Breast epithelium (tissue), 4 donors: ENCODE data around the gene PPP2R3A. TPM values are rescaled to one million over a fixed set of nuclear protein-coding genes. Genes with fewer than 3 reads are reported as not detected.

Experiments
- DNase-seq, 2 donors: peaks; one replicate each; pipeline ENCODE4 v3.0.0-alpha.2; 2019; ENCODE audit warnings: low spot score in 2 of 2
- H3K27ac ChIP-seq, 2 donors: fragments of 200-600 bp; sonication (generic) in 1 of 2; one replicate each; pipeline ENCODE4 v1.5.1; 2016 to 2019; ENCODE audit warnings: mild to moderate bottlenecking in 1 of 2
- H3K27me3 ChIP-seq, 2 donors: fragments of 200-600 bp; sonication (generic) in 1 of 2; one replicate each; pipeline versions ENCODE4 v1.5.1 to v1.6.0; 2017 to 2019; ENCODE audit warnings: control low read depth in 1 of 2, mild to moderate bottlenecking in 1 of 2
- H3K36me3 ChIP-seq: fragments of 200-600 bp; one replicate; pipeline ENCODE4 v1.5.1; 2019
- H3K4me1 ChIP-seq, 2 donors: fragments of 200-600 bp; sonication (generic); one replicate each; pipeline ENCODE4 v1.5.1; 2016 to 2019; ENCODE audit warnings: control low read depth in 1 of 2
- H3K4me3 ChIP-seq, 3 donors: fragments of 200-600 bp; sonication (generic); 1 replicate in 2 of 3; 2 replicates in 1 of 3; pipeline ENCODE4 v1.5.1; 2016 to 2019; ENCODE audit warnings: mild to moderate bottlenecking in 3 of 3, moderate library complexity in 2 of 3
- H3K9me3 ChIP-seq, 2 donors: fragments of 200-600 bp; sonication (generic) in 1 of 2; one replicate each; pipeline ENCODE4 v1.5.1; 2016 to 2019; ENCODE audit warnings: control low read depth in 1 of 2
- CTCF ChIP-seq, 3 donors: fragments of 450-650 bp; IDR thresholded peaks; one replicate each; pipeline ENCODE4 v1.5.1; 2016 to 2017; ENCODE audit warnings: antibody characterized with exemption in 3 of 3, mild to moderate bottlenecking in 3 of 3, moderate library complexity in 3 of 3
- POLR2A ChIP-seq: fragments of 450-650 bp; IDR thresholded peaks from one replicate; pipeline ENCODE4 v1.6.1; 2016; ENCODE audit warnings: antibody characterized with exemption, mild to moderate bottlenecking, moderate library complexity
- POLR2AphosphoS5 ChIP-seq, 3 donors: sonication (generic); formaldehyde crosslinking; IDR thresholded peaks; one replicate each; pipeline ENCODE4 v1.6.1; 2017; ENCODE audit warnings: antibody characterized with exemption in 3 of 3
- intact Hi-C: fragments of 100-400 bp; cut with DNase I; formaldehyde crosslinking; loops from one replicate; pipeline ENCODE4 v1.15.1; 2023; ENCODE audit warnings: low total_unique reads
- total RNA-seq, 3 donors: library from RNA; depleted of rRNA; stranded (reverse); fragments of >200 nt; gene quantifications; one replicate each; pipeline ENCODE4 v1.1.0, GENCODE V29; 2016

PPP2R3A gene
- total RNA-seq, 3 donors from 2014 or later = 10.4 to 43.6 (median 20.6) TPM

DNA sequence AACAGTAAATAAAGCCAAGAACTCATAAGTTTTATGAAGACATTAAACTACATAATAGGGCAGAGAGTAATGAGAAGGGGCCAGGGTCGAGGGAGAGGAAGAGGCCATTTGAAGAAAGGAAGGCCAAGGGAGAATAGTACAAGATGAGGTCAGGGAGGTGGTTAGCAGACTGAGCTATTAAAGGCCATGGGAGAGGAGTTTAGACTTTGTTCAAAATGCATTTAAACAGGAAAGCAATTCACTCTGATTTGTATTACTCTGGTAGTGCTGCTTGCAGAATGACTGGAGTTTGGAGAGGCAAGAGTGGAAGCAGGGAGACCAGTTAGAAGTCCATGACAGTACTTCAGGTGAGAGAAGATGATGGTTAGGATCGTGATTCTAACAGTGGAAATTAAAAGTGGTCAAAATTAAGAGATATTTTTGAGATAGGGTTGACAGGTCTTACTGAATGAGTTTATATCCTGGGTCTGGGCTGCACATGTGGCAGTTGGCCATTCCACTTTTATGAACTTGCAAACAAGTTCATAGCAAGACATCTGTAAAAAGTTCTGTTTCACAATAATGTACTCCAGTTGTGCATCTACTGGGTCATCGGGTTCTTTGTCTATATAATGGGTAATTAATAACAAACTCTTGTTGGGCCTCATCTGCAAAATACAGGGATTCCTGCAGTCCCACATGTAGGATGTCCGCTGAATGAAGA, 16.3 kb downstream of the PPP2R3A start:
- no peak for DNase-seq
- intact Hi-C loops = no loop called here
- no peak overlapping the region for H3K4me3 ChIP-seq
- no peaks in the 10 kb centered on the region for H3K27me3 ChIP-seq
- H3K36me3 ChIP-seq = no peaks in the 10 kb centered on the region
- TF ChIP-seq POLR2AphosphoS5 (IDR thresholded peaks at IDR 0.05) (no peak), POLR2A (no peak), CTCF (IDR thresholded peaks at IDR 0.05) (no peak)
- H3K27ac ChIP-seq = no peak overlapping the region
- no peaks in the 10 kb centered on the region for H3K4me1 ChIP-seq
- H3K9me3 ChIP-seq = no peaks in the 10 kb centered on the region

DNA sequence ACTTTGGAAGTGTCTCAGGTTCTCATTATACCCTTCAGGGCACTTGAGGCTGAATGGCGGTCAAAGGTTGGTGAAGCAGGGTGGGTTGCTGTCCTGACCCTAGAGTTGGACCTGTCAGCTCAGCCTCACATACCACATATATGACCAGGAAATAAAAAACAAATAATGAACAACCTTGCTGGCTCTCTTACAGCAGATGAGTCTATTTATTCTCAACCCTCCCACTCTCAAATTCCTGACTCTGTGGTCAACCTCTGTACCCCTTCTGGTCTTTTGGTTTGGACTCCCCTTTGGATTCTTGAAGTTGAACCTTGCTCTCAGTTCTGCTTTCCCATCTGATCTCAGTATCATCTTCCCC, 16.9 kb downstream of the PPP2R3A start:
- Histone ChIP-seq H3K36me3 (no peaks in the 10 kb centered on the region), H3K4me3 (no peak overlapping the region), H3K27ac (no peak overlapping the region), H3K9me3 (no peaks in the 10 kb centered on the region), H3K4me1 (no peaks in the 10 kb centered on the region), H3K27me3 (no peaks in the 10 kb centered on the region)
- intact Hi-C loops = no loop called here
- TF ChIP-seq CTCF (IDR thresholded peaks at IDR 0.05) (no peak), POLR2A (no peak), POLR2AphosphoS5 (IDR thresholded peaks at IDR 0.05) (no peak)
- DNase-seq = no peak

DNA sequence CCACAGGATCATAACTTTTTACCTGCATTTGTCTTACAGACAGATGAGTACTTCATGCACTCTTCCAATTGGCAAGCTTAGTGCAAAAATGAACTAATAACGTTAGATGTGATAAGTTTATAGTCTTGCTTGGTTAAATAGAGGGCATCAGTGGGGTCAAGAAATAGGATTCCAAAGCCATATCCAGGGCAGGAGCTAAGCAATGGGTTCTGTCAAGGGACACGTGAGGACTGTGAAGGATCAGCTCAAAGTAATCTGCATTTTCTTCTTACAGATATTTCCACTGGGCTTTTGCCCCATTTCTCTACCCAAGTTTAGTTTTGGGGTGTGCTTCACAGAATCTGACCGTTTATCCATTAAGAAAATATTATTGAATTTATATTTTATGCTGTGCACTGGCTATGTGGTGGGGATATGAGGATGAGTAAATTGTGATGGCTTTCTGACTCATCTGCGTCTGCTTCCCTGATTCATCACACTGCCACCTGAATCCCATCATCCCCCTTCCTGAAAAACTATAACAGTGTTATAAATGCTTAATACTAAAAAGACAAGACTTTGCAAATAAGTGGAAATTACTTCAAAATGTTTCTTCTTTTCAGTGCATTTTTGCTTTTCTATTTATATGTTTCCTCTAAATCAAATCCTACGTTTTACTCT, 17.5 kb downstream of the PPP2R3A start:
- Histone ChIP-seq H3K36me3 (no peaks in the 10 kb centered on the region), H3K9me3 (no peaks in the 10 kb centered on the region), H3K4me1 (no peaks in the 10 kb centered on the region), H3K4me3 (no peak overlapping the region), H3K27me3 (no peaks in the 10 kb centered on the region), H3K27ac (no peak overlapping the region)
- TF ChIP-seq CTCF (IDR thresholded peaks at IDR 0.05) (no peak), POLR2A (no peak), POLR2AphosphoS5 (IDR thresholded peaks at IDR 0.05) (no peak)
- DNase-seq = no peak
- intact Hi-C loops = no loop called here

- intact Hi-C loops = loop anchor here (2.0 kb wide), 1 partner anchor 39 kb away; no protein-coding TSS in a partner anchor
- no peak overlapping the region for H3K4me3 ChIP-seq
- TF ChIP-seq CTCF (IDR thresholded peaks at IDR 0.05) (no peak), POLR2A (no peak), POLR2AphosphoS5 (IDR thresholded peaks at IDR 0.05) (no peak)
- no peaks in the 10 kb centered on the region for H3K4me1 ChIP-seq
- no peaks in the 10 kb centered on the region for H3K27me3 ChIP-seq
- no peaks in the 10 kb centered on the region for H3K36me3 ChIP-seq
- H3K27ac ChIP-seq = no peak overlapping the region
- DNase-seq = no peak
- no peaks in the 10 kb centered on the region for H3K9me3 ChIP-seq
Observed at GRCh38 chr3:135987661-135988060, 22.1 kb downstream of the PPP2R3A start.

GRCh38 chr3:135989242-135989641, 23.7 kb downstream of the PPP2R3A start:
- H3K27ac ChIP-seq = no peak overlapping the region
- DNase-seq = no peak
- no peak overlapping the region for H3K4me3 ChIP-seq
- no peaks in the 10 kb centered on the region for H3K9me3 ChIP-seq
- intact Hi-C loops = loop anchor here (2.0 kb wide), 1 partner anchor 40 kb away; no protein-coding TSS in a partner anchor
- no peaks in the 10 kb centered on the region for H3K36me3 ChIP-seq
- no peaks in the 10 kb centered on the region for H3K4me1 ChIP-seq
- no peak for TF ChIP-seq CTCF (IDR thresholded peaks at IDR 0.05)
- no peak for TF ChIP-seq POLR2A
- no peak for TF ChIP-seq POLR2AphosphoS5 (IDR thresholded peaks at IDR 0.05)
- H3K27me3 ChIP-seq = no peaks in the 10 kb centered on the region
